A549 (cell line): Measurements from ENCODE around the gene NR3C2.

ENCODE experiments used
- EP300 ChIP-seq, 2 experiments: fragments of >200 bp; sonication (Bioruptor Twin); formaldehyde crosslinking; IDR thresholded peaks; 2 replicates in 1 of 2; 3 replicates in 1 of 2; pipeline ENCODE4 v1.6.1; 2016 to 2017
- GATA3 ChIP-seq: IDR thresholded peaks from 2 replicates; pipeline ENCODE4 v1.6.1; 2012; ENCODE audit warnings: borderline replicate concordance
- JUN ChIP-seq, 2 experiments: fragments of >200 bp; sonication (Bioruptor Twin); formaldehyde crosslinking; IDR thresholded peaks; 2 replicates in 1 of 2; 3 replicates in 1 of 2; pipeline ENCODE4 v1.6.1; 2016 to 2017
- KDM5A ChIP-seq: fragments of 200-600 bp; sonication (generic); IDR thresholded peaks from 2 replicates; pipeline ENCODE4 v1.6.1; 2016; ENCODE audit warnings: antibody characterized with exemption, mild to moderate bottlenecking
- MAX ChIP-seq: IDR thresholded peaks from 2 replicates; pipeline ENCODE4 v1.6.1; 2012
- PHF8 ChIP-seq: fragments of 200-600 bp; sonication (generic); IDR thresholded peaks from 2 replicates; pipeline ENCODE4 v1.6.1; 2016; ENCODE audit warnings: low read depth, mild to moderate bottlenecking, antibody characterized with exemption, moderate library complexity, borderline replicate concordance
- POLR2A ChIP-seq: IDR thresholded peaks from 2 replicates; pipeline ENCODE4 v1.6.1; 2012; ENCODE audit warnings: mild to moderate bottlenecking, low read length
- SMC3 ChIP-seq: fragments of >200 bp; sonication (Bioruptor Twin); formaldehyde crosslinking; IDR thresholded peaks from 3 replicates; pipeline ENCODE4 v1.6.1; 2018; ENCODE audit warnings: inconsistent platforms
- SREBF2 ChIP-seq: fragments of 450-650 bp; IDR thresholded peaks from 2 replicates; pipeline ENCODE4 v1.6.1; 2014; ENCODE audit warnings: mild to moderate bottlenecking, moderate library complexity
- TP53 ChIP-seq: fragments of 250-450 bp; sonication (Bioruptor Pico); IDR thresholded peaks from 2 replicates; pipeline ENCODE4 v1.5.0; 2021; ENCODE audit warnings: mild to moderate bottlenecking, moderate library complexity
- USF2 ChIP-seq: fragments of 450-650 bp; IDR thresholded peaks from 2 replicates; pipeline ENCODE4 v1.6.1; 2014; ENCODE audit warnings: antibody characterized with exemption
- TF ChIP-seq, protein P1 (sequence below): fragments of >200 bp; sonication (Bioruptor Twin); formaldehyde crosslinking; IDR thresholded peaks from 3 replicates; pipeline ENCODE4 v1.5.1; 2016
- TF ChIP-seq, protein P2 (sequence below): fragments of 150-350 bp; IDR thresholded peaks from 2 replicates; pipeline ENCODE4 v1.6.1; 2014; ENCODE audit warnings: low read depth, mild to moderate bottlenecking, low read length
- TF ChIP-seq, protein P3 (sequence below): fragments of 200-600 bp; sonication (generic); IDR thresholded peaks from 2 replicates; pipeline ENCODE4 v1.6.1; 2016; ENCODE audit warnings: antibody characterized with exemption, mild to moderate bottlenecking, moderate library complexity

GRCh38 chr4:148029781-148030180 is 412.4 kb downstream of the NR3C2 start:
- TF ChIP-seq PHF8 (no peak), POLR2A (no peak), USF2 (no peak), JUN (IDR thresholded peaks at IDR 0.05) (no peak), SREBF2 (no peak), KDM5A (no peak), SMC3 (no peak), TP53 (CRISPR knock-in tag) (no peak), GATA3 (no peak), EP300 (IDR thresholded peaks at IDR 0.05) (no peak), MAX (no peak)
- TF ChIP-seq, protein P1, sequence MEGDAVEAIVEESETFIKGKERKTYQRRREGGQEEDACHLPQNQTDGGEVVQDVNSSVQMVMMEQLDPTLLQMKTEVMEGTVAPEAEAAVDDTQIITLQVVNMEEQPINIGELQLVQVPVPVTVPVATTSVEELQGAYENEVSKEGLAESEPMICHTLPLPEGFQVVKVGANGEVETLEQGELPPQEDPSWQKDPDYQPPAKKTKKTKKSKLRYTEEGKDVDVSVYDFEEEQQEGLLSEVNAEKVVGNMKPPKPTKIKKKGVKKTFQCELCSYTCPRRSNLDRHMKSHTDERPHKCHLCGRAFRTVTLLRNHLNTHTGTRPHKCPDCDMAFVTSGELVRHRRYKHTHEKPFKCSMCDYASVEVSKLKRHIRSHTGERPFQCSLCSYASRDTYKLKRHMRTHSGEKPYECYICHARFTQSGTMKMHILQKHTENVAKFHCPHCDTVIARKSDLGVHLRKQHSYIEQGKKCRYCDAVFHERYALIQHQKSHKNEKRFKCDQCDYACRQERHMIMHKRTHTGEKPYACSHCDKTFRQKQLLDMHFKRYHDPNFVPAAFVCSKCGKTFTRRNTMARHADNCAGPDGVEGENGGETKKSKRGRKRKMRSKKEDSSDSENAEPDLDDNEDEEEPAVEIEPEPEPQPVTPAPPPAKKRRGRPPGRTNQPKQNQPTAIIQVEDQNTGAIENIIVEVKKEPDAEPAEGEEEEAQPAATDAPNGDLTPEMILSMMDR: no peak
- TF ChIP-seq, protein P2, sequence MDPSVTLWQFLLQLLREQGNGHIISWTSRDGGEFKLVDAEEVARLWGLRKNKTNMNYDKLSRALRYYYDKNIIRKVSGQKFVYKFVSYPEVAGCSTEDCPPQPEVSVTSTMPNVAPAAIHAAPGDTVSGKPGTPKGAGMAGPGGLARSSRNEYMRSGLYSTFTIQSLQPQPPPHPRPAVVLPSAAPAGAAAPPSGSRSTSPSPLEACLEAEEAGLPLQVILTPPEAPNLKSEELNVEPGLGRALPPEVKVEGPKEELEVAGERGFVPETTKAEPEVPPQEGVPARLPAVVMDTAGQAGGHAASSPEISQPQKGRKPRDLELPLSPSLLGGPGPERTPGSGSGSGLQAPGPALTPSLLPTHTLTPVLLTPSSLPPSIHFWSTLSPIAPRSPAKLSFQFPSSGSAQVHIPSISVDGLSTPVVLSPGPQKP: no peak
- TF ChIP-seq, protein P3, sequence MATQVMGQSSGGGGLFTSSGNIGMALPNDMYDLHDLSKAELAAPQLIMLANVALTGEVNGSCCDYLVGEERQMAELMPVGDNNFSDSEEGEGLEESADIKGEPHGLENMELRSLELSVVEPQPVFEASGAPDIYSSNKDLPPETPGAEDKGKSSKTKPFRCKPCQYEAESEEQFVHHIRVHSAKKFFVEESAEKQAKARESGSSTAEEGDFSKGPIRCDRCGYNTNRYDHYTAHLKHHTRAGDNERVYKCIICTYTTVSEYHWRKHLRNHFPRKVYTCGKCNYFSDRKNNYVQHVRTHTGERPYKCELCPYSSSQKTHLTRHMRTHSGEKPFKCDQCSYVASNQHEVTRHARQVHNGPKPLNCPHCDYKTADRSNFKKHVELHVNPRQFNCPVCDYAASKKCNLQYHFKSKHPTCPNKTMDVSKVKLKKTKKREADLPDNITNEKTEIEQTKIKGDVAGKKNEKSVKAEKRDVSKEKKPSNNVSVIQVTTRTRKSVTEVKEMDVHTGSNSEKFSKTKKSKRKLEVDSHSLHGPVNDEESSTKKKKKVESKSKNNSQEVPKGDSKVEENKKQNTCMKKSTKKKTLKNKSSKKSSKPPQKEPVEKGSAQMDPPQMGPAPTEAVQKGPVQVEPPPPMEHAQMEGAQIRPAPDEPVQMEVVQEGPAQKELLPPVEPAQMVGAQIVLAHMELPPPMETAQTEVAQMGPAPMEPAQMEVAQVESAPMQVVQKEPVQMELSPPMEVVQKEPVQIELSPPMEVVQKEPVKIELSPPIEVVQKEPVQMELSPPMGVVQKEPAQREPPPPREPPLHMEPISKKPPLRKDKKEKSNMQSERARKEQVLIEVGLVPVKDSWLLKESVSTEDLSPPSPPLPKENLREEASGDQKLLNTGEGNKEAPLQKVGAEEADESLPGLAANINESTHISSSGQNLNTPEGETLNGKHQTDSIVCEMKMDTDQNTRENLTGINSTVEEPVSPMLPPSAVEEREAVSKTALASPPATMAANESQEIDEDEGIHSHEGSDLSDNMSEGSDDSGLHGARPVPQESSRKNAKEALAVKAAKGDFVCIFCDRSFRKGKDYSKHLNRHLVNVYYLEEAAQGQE: no peak
